Nephron progenitor cell (in vitro differentiated cells): ENCODE measurements around the gene PWWP2A.

Experiments used
- DNase-seq: peaks from one replicate; pipeline ENCODE4 v3.0.0; 2021
- H3K27ac Mint-ChIP-seq: 2 replicates; pipeline ENCODE4 v1.8.0; 2021; ENCODE audit warnings: mild to moderate bottlenecking, moderate library complexity, mixed read lengths
- H3K27me3 Mint-ChIP-seq: 2 replicates; pipeline ENCODE4 v1.8.0; 2021; ENCODE audit warnings: mild to moderate bottlenecking, low read depth, mixed read lengths; ENCODE audit not compliant: poor library complexity
- H3K36me3 Mint-ChIP-seq: 2 replicates; pipeline ENCODE4 v1.8.0; 2021; ENCODE audit warnings: low read depth, mixed read lengths
- H3K4me1 Mint-ChIP-seq: 2 replicates; pipeline ENCODE4 v1.8.0; 2021; ENCODE audit warnings: mixed read lengths
- H3K4me3 Mint-ChIP-seq: 2 replicates; pipeline ENCODE4 v1.8.0; 2021; ENCODE audit warnings: mild to moderate bottlenecking, moderate library complexity, mixed read lengths
- H3K9me3 Mint-ChIP-seq: 2 replicates; pipeline ENCODE4 v1.8.0; 2021; ENCODE audit warnings: mild to moderate bottlenecking, moderate library complexity, mixed read lengths
- CTCF ChIP-seq: fragments of 200-600 bp; sonication (generic); IDR thresholded peaks from 2 replicates; pipeline ENCODE4 v1.5.0; 2021; ENCODE audit warnings: antibody characterized with exemption

PWWP2A gene

GRCh38 chr5:160048131-160048530 is 71.1 kb downstream of the PWWP2A start:
- TF ChIP-seq CTCF: no peak
- peaks cover 72% of the 10 kb centered on the region for H3K36me3 Mint-ChIP-seq
- H3K27me3 Mint-ChIP-seq: peaks cover 4% of the 10 kb centered on the region
- no peak overlapping the region for H3K27ac Mint-ChIP-seq
- no peaks in the 10 kb centered on the region for H3K4me1 Mint-ChIP-seq
- H3K4me3 Mint-ChIP-seq: no peak overlapping the region
- no peaks in the 10 kb centered on the region for H3K9me3 Mint-ChIP-seq
- DNase-seq: no peak

- Mint-ChIP-seq H3K9me3 (no peaks in the 10 kb centered on the region), H3K27ac (peak overlapping the region; percentile 56), H3K4me3 (no peak overlapping the region), H3K27me3 (peaks cover 4% of the 10 kb centered on the region), H3K36me3 (peaks cover 73% of the 10 kb centered on the region), H3K4me1 (no peaks in the 10 kb centered on the region)
- no peak for DNase-seq
- no peak for TF ChIP-seq CTCF
These were observed 71.8 kb downstream of the PWWP2A start for GRCh38 chr5:160047423-160047822.

GRCh38 chr5:160044967-160045366 is 74.3 kb downstream of the PWWP2A start:
- no peak overlapping the region for H3K4me3 Mint-ChIP-seq

GRCh38 chr5:160044391-160044804 is 74.9 kb downstream of the PWWP2A start:
- peaks cover 57% of the 10 kb centered on the region for H3K36me3 Mint-ChIP-seq
- no peaks in the 10 kb centered on the region for H3K4me1 Mint-ChIP-seq
- peaks cover 4% of the 10 kb centered on the region for H3K27me3 Mint-ChIP-seq
- DNase-seq: no peak
- no peak overlapping the region for H3K27ac Mint-ChIP-seq
- TF ChIP-seq CTCF: no peak
- no peak overlapping the region for H3K4me3 Mint-ChIP-seq
- H3K9me3 Mint-ChIP-seq: no peaks in the 10 kb centered on the region

More at GRCh38 chr5:160044967-160045366, 74.3 kb downstream of the PWWP2A start:
- TF ChIP-seq CTCF: no peak
- no peak for DNase-seq
- Mint-ChIP-seq H3K4me1 (no peaks in the 10 kb centered on the region), H3K27me3 (peaks cover 4% of the 10 kb centered on the region), H3K36me3 (peaks cover 61% of the 10 kb centered on the region), H3K27ac (no peak overlapping the region), H3K9me3 (no peaks in the 10 kb centered on the region)

- Mint-ChIP-seq H3K9me3 (no peaks in the 10 kb centered on the region), H3K27me3 (peaks cover 2% of the 10 kb centered on the region), H3K4me1 (no peaks in the 10 kb centered on the region), H3K27ac (no peak overlapping the region), H3K36me3 (peaks cover 58% of the 10 kb centered on the region), H3K4me3 (no peak overlapping the region)
- DNase-seq: no peak
- TF ChIP-seq CTCF: no peak
These were observed 76.6 kb downstream of the PWWP2A start for GRCh38 chr5:160042671-160043070.
